Lower leg skin (tissue), 4 donors: Measurements from ENCODE around the gene MYH10. TPM values are rescaled to one million over a fixed set of nuclear protein-coding genes. Genes with fewer than 3 reads are reported as not detected.

Experiments
- DNase-seq, 2 donors: peaks; one replicate each; pipeline ENCODE4 v3.0.0-alpha.2; 2019; ENCODE audit warnings: low spot score in 2 of 2
- H3K4me3 ChIP-seq: fragments of 200-600 bp; sonication (generic); 2 replicates; pipeline ENCODE4 v1.5.1; 2017; ENCODE audit warnings: mild to moderate bottlenecking, low read depth; ENCODE audit not compliant: poor library complexity, severe bottlenecking
- CTCF ChIP-seq, 3 donors: fragments of 450-650 bp; IDR thresholded peaks; one replicate each; pipeline ENCODE4 v1.5.1; 2016; ENCODE audit warnings: antibody characterized with exemption in 3 of 3, mild to moderate bottlenecking in 3 of 3, moderate library complexity in 2 of 3
- POLR2A ChIP-seq, 2 donors: fragments of 450-650 bp; IDR thresholded peaks; one replicate each; pipeline ENCODE4 v1.6.1; 2016 to 2017; ENCODE audit warnings: antibody characterized with exemption in 2 of 2, mild to moderate bottlenecking in 1 of 2, moderate library complexity in 1 of 2
- WGBS, 2 donors: methylation state at CpG; one replicate each; pipeline ENCODE4 v1.1.5; 2018; 5-methylcytosine and 5-hydroxymethylcytosine counted together
- intact Hi-C: fragments of 100-400 bp; cut with DNase I; formaldehyde crosslinking; loops from one replicate; pipeline ENCODE4 v1.15.0; 2023; ENCODE audit warnings: low total_unique reads
- total RNA-seq, 4 donors: library from RNA; depleted of rRNA; stranded (reverse); fragments of >200 nt; gene quantifications; one replicate each; pipeline ENCODE4 v1.1.0, GENCODE V29; 2016

MYH10 gene
- total RNA-seq, 4 donors from 2014 or later: 6.7 to 17.2 (median 11.4) TPM

GRCh38 chr17:8494021-8494420 is 136.5 kb downstream of the MYH10 start:
- intact Hi-C loops: no loop called here
- 83 to 86% methylated on average over 12 of the region's 12 CpGs for WGBS, 2 donors
- no peak overlapping the region for H3K4me3 ChIP-seq
- no peak for TF ChIP-seq CTCF (IDR thresholded peaks at IDR 0.05)
- no peak for TF ChIP-seq POLR2A (IDR thresholded peaks at IDR 0.05)
- peak in 1 of 2 donors; percentile 59 for DNase-seq

GRCh38 chr17:8492121-8492520 is 138.4 kb downstream of the MYH10 start:
- whole genome bisulfite sequencing, 2 donors: 93 to 96% methylated on average over 17 of the region's 17 CpGs

GRCh38 chr17:8490256-8491023 is 140.1 kb downstream of the MYH10 start:
- intact Hi-C loops: no loop called here
- WGBS, 2 donors: 88 to 91% methylated on average over 17 of the region's 17 CpGs
- no peak for TF ChIP-seq CTCF (IDR thresholded peaks at IDR 0.05)
- TF ChIP-seq POLR2A (IDR thresholded peaks at IDR 0.05): no peak
- no peak overlapping the region for H3K4me3 ChIP-seq
- peak in 1 of 2 donors; percentile 61 for DNase-seq

More at GRCh38 chr17:8492121-8492520, 138.4 kb downstream of the MYH10 start:
- H3K4me3 ChIP-seq: no peak overlapping the region
- peak in 1 of 2 donors; percentile 49 for DNase-seq
- intact Hi-C loops: no loop called here
- TF ChIP-seq CTCF (IDR thresholded peaks at IDR 0.05) (no peak), POLR2A (IDR thresholded peaks at IDR 0.05) (no peak)

- TF ChIP-seq CTCF (IDR thresholded peaks at IDR 0.05) (no peak), POLR2A (IDR thresholded peaks at IDR 0.05) (no peak)
- 75 to 76% methylated on average over 3 of the region's 3 CpGs for WGBS, 2 donors
- intact Hi-C loops: no loop called here
- H3K4me3 ChIP-seq: no peak overlapping the region
- DNase-seq: no peak
Observed at GRCh38 chr17:8489841-8490240, 140.7 kb downstream of the MYH10 start.

- intact Hi-C loops: no loop called here
Observed at GRCh38 chr17:8488901-8489300, 141.6 kb downstream of the MYH10 start.

More at GRCh38 chr17:8488901-8489300, 141.6 kb downstream of the MYH10 start:
- peak; percentile 56 to 92 for DNase-seq
- 61 to 67% methylated on average over 4 of the region's 4 CpGs for WGBS, 2 donors
- H3K4me3 ChIP-seq: no peak overlapping the region
- TF ChIP-seq POLR2A (IDR thresholded peaks at IDR 0.05) (no peak), CTCF (IDR thresholded peaks at IDR 0.05) (no peak)
